Dermis microvascular lymphatic vessel endothelial cell (primary cell): Measurements from ENCODE around the gene HNRNPR. TPM values are rescaled to one million over a fixed set of nuclear protein-coding genes. Genes with fewer than 3 reads are reported as not detected.
"Not testable (repeated sequence)": the region's sequence is repeated elsewhere in the genome, so short reads cannot be mapped to it uniquely, and the experiment has no call there.

ENCODE experiments used
- DNase-seq, 2 donors: peaks; one replicate each; pipeline versions ENCODE4 v3.0.0 to v3.0.0-alpha.2; 2010; ENCODE audit warnings: low read depth in 2 of 2
- total RNA-seq: library from RNA; depleted of rRNA; stranded (reverse); fragments of >200 nt; gene quantifications from 2 replicates; pipeline ENCODE4 v1.2.1, GENCODE V29; 2014

Gene HNRNPR
- total RNA-seq, 1 donor from 2014 or later: 69.2 TPM

GRCh38 chr1:23331713-23332112 lies 12.4 kb downstream of the HNRNPR start:
- DNase-seq: no peak

GRCh38 chr1:23330846-23331245 lies 13.2 kb downstream of the HNRNPR start:
- DNase-seq: no peak

- DNase-seq: no peak
Observed at GRCh38 chr1:23325393-23325792, 18.7 kb downstream of the HNRNPR start.

- no peak for DNase-seq
Observed at GRCh38 chr1:23322770-23323169, 21.3 kb downstream of the HNRNPR start.

- DNase-seq: not testable (repeated sequence)
Observed at GRCh38 chr1:23310280-23310679, 33.8 kb downstream of the HNRNPR start.

GRCh38 chr1:23304140-23304620 lies 39.9 kb downstream of the HNRNPR start:
- peak in 1 of 2 donors; percentile 3 for DNase-seq

- DNase-seq: peak in 1 of 2 donors; percentile 29
Observed at GRCh38 chr1:23303524-23303923, 40.6 kb downstream of the HNRNPR start.

- DNase-seq: no peak
Observed at GRCh38 chr1:23296931-23297330, 47.2 kb downstream of the HNRNPR start.

- DNase-seq: peak in 1 of 2 donors; percentile 21
Observed at GRCh38 chr1:23291706-23292105, 52.4 kb downstream of the HNRNPR start.

- DNase-seq: peak in 1 of 2 donors; percentile 88
Observed at GRCh38 chr1:23290836-23291565, 53.1 kb downstream of the HNRNPR start.

- no peak for DNase-seq
Observed at GRCh38 chr1:23288671-23289070, 55.4 kb downstream of the HNRNPR start.

GRCh38 chr1:23288201-23288600 lies 55.9 kb downstream of the HNRNPR start:
- DNase-seq: no peak

GRCh38 chr1:23286401-23286800 lies 57.7 kb downstream of the HNRNPR start:
- DNase-seq: no peak

- DNase-seq: peak in 1 of 2 donors; percentile 9
Observed at GRCh38 chr1:23283667-23284602, 60.1 kb downstream of the HNRNPR start.

GRCh38 chr1:23282957-23283356 lies 61.1 kb downstream of the HNRNPR start:
- peak in 1 of 2 donors; percentile 48 for DNase-seq

GRCh38 chr1:23278717-23279116 lies 65.4 kb downstream of the HNRNPR start:
- no peak for DNase-seq

GRCh38 chr1:23276531-23276930 lies 67.6 kb downstream of the HNRNPR start:
- no peak for DNase-seq

- DNase-seq: no peak
Observed at GRCh38 chr1:23274134-23274505, 70.0 kb downstream of the HNRNPR start.

- DNase-seq: peak in 1 of 2 donors; percentile 96
Observed at GRCh38 chr1:23273450-23274133, 70.5 kb downstream of the HNRNPR start.

- no peak for DNase-seq
Observed at GRCh38 chr1:23263380-23263887, 80.7 kb downstream of the HNRNPR start.

- not testable (repeated sequence) for DNase-seq
Observed at GRCh38 chr1:23258082-23258481, 86.0 kb downstream of the HNRNPR start.
